HUES64 (cell line): Measurements from ENCODE around the gene METTL1.

Experiments used
- H3K27ac ChIP-seq: 2 replicates; pipeline ENCODE4 v1.7.0; 2013; ENCODE audit warnings: low read depth, low read length, inconsistent platforms
- H3K27me3 ChIP-seq: 2 replicates; pipeline ENCODE4 v1.6.1; 2013; ENCODE audit warnings: mild to moderate bottlenecking, low read length; ENCODE audit not compliant: insufficient read depth
- H3K36me3 ChIP-seq: 2 replicates; pipeline ENCODE4 v1.6.1; 2013; ENCODE audit warnings: mild to moderate bottlenecking, low read length; ENCODE audit not compliant: insufficient read depth
- H3K4me1 ChIP-seq: 2 replicates; pipeline ENCODE4 v1.6.1; 2013; ENCODE audit warnings: mild to moderate bottlenecking, low read length, moderate library complexity; ENCODE audit not compliant: insufficient read depth
- H3K4me3 ChIP-seq: 2 replicates; pipeline ENCODE4 v1.5.1; 2013; ENCODE audit warnings: mild to moderate bottlenecking, low read length, moderate library complexity
- H3K9ac ChIP-seq: 2 replicates; pipeline ENCODE4 v1.6.1; 2013; ENCODE audit warnings: mild to moderate bottlenecking, low read depth, low read length
- H3K9me3 ChIP-seq: 2 replicates; pipeline ENCODE4 v1.6.1; 2013; ENCODE audit warnings: low read depth, low read length; ENCODE audit not compliant: insufficient read depth
- WGBS: fragments of 150-250, 120-280 bp; methylation state at CpG from one replicate; pipeline ENCODE4 v1.1.7; 2013; ENCODE audit warnings: missing lambda C conversion rate; 5-methylcytosine and 5-hydroxymethylcytosine counted together

Gene METTL1

GRCh38 chr12:57733928-57734327, 38.0 kb downstream of the METTL1 start:
- no peak overlapping the region for H3K27ac ChIP-seq
- H3K27me3 ChIP-seq, result peaks cover 99% of the 10 kb centered on the region
- no peak overlapping the region for H3K9ac ChIP-seq
- peaks cover 9% of the 10 kb centered on the region for H3K4me1 ChIP-seq
- no peak overlapping the region for H3K4me3 ChIP-seq
- WGBS, result 79% methylated on average over 6 of the region's 6 CpGs
- H3K36me3 ChIP-seq, result no peaks in the 10 kb centered on the region
- H3K9me3 ChIP-seq, result no peaks in the 10 kb centered on the region

GRCh38 chr12:57732726-57733593, 38.9 kb downstream of the METTL1 start:
- 83% methylated on average over 11 of the region's 11 CpGs for WGBS
- peaks cover 9% of the 10 kb centered on the region for H3K4me1 ChIP-seq
- H3K27me3 ChIP-seq, result peaks cover 99% of the 10 kb centered on the region
- no peak overlapping the region for H3K9ac ChIP-seq
- H3K9me3 ChIP-seq, result no peaks in the 10 kb centered on the region
- H3K36me3 ChIP-seq, result no peaks in the 10 kb centered on the region
- no peak overlapping the region for H3K27ac ChIP-seq
- no peak overlapping the region for H3K4me3 ChIP-seq

GRCh38 chr12:57732270-57732669, 39.6 kb downstream of the METTL1 start:
- no peaks in the 10 kb centered on the region for H3K36me3 ChIP-seq
- 58% methylated on average over 4 of the region's 4 CpGs for WGBS
- no peak overlapping the region for H3K9ac ChIP-seq
- no peak overlapping the region for H3K27ac ChIP-seq
- H3K4me3 ChIP-seq, result no peak overlapping the region
- peaks cover 99% of the 10 kb centered on the region for H3K27me3 ChIP-seq
- H3K9me3 ChIP-seq, result no peaks in the 10 kb centered on the region
- H3K4me1 ChIP-seq, result peaks cover 9% of the 10 kb centered on the region

DNA sequence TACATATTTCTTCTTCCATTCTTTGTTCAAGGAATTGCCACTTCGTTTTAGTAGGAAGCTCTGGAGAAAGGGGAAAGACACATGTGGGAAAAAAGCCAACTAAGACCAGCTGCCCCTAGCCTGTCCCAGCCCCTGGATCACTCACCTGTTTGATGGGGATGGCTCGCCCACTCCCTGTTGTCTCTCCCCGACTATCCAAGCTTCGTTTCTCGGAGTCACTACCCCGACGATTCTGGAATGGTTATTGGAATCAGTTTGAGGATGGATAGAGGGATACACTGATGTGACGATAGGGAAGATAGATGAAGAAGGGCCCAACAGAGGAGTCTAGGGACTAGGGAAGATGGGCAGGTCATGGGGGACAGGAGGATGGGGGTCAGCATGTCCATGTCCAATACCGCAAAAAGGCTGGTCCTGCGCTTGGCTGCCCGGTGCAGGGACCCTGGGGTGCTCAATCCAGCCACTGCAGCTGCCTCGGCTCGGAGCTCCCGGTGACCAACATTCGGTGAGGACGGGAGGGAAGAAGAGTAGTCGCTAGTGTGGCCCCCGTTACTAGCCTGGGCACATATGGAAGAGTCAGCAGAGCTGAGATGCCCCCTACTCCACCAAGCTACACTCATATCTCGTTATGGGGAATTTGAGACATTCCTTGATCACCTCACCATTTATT, 40.4 kb downstream of the METTL1 start:
- Histone ChIP-seq H3K9ac (no peak overlapping the region), H3K9me3 (no peaks in the 10 kb centered on the region), H3K36me3 (no peaks in the 10 kb centered on the region), H3K27ac (no peak overlapping the region), H3K4me1 (peaks cover 2% of the 10 kb centered on the region), H3K4me3 (no peak overlapping the region), H3K27me3 (peaks cover 99% of the 10 kb centered on the region)
- 80% methylated on average over 18 of the region's 19 CpGs for WGBS

DNA sequence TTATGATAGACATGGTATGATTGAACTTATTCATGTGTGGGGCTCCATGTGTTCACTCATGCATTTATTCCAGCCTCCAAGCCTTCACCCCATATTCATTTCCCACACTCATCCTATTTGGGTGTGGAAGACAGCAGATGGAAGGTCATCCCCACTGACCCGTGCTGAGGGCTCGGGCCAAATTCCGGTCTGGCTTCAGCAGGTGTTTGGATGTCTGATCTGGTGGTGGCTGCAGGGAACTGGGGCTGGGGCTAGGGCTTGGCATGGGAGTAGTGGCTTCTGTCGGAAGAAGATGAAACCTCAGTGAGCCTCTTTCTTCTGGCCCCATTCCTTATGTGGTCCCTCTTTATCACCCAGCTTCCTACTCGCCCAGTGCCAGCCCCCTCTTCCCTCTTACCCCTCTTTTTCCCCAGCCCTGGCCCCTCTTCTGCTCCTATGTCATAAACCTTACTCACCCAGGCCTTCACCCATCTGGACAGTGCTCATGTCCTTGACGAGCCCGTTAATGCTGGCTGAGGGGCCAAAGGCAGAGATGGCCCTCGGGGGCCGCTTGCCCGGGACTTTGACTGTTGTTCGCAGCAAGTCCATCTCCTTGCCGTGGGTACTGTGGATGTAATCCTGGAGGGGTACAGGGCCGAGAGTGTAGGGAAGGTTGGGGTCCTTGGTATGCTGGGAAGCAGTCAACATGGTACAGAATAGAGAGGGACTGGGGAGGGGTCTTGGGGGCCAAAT, 41.4 kb downstream of the METTL1 start:
- 75% methylated on average over 13 of the region's 13 CpGs for WGBS

GRCh38 chr12:57729321-57729844, 42.5 kb downstream of the METTL1 start:
- Histone ChIP-seq H3K27me3 (peaks cover 97% of the 10 kb centered on the region), H3K36me3 (no peaks in the 10 kb centered on the region)
- WGBS, result 47% methylated on average over 4 of the region's 5 CpGs

More for the DNA sequence above, 41.4 kb downstream of the METTL1 start:
- Histone ChIP-seq H3K4me3 (no peak overlapping the region), H3K27ac (no peak overlapping the region), H3K9ac (no peak overlapping the region), H3K4me1 (no peaks in the 10 kb centered on the region), H3K9me3 (no peaks in the 10 kb centered on the region), H3K27me3 (peaks cover 98% of the 10 kb centered on the region), H3K36me3 (no peaks in the 10 kb centered on the region)

DNA sequence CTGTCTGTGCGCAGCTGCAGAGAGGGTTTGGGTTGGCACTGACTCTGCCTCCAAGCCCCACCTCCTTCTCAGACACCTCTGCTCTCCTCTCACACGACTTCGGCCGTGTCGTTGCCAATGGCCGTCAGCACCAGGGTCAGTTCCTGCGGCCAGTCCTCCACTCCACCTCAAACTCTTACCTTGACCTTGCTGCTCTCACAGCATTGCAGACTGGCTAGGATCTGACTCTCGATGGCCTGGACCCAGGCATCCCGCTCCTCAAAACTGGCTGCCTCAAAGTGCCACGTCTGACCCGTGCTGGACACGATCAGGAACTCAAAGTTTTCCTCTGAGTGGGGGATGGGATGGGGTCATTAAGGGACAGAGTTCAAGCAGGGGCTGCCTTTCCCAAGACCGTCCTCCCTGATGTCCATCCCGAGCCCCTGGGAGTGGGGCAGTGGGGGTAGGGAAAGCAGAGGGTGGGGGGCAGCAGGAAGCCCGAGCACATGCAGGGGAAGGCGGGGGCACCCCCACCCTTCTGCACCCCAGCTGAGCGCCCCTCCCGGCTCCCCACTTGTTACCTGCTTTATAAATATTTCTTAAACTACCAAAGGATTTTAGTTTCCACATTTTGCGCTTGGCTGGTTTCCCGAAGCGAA, 44.0 kb downstream of the METTL1 start:
- WGBS, result 36% methylated on average over 21 of the region's 21 CpGs
- Histone ChIP-seq H3K36me3 (no peaks in the 10 kb centered on the region), H3K27me3 (peaks cover 97% of the 10 kb centered on the region), H3K4me3 (peak overlapping the region; percentile 55), H3K4me1 (no peaks in the 10 kb centered on the region), H3K27ac (no peak overlapping the region), H3K9ac (no peak overlapping the region), H3K9me3 (no peaks in the 10 kb centered on the region)

More at GRCh38 chr12:57729321-57729844, 42.5 kb downstream of the METTL1 start:
- Histone ChIP-seq H3K9me3 (no peaks in the 10 kb centered on the region), H3K9ac (no peak overlapping the region), H3K4me3 (no peak overlapping the region), H3K4me1 (no peaks in the 10 kb centered on the region), H3K27ac (no peak overlapping the region)

DNA sequence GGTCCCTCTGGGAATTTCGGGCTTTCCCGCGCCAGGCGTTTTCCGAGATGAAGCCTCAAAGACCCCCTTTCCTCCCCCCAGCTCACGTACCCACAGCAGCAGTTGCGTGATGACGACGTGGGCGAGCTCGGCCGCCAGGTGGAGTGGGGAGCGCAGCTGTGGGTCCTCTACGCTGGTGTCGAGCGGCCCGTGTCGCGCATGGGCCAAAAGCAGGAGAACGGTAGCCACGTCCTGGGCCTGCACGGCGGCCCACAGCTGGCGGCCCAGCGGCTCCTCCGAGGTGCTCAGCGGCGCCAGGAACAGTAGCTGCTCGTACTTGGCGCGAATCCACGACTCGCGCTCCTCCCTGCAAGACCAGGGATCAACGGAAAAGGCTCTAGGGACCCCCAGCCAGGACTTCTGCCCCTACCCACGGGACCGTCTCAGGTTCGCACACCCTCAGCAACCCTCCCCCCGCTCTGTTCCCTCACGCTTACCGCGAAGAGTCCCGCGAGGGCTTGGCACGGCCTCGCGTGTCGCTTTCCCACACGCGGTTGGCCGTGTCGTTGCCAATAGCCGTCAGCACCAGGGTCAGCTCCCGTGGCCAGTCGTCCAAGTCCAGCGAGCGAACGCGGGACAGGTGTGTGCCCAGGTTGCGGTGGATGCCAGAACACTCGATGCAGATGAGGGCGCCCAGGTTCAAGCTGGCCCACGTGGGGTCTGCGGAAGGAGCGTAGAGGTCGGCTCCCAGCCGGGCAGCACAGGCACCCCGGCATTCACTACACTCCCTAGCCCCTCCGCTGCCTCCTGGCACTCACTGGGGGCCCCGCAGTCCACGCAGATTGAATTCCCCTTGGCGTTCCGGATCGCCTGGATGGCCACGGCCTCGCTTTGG, 44.8 kb downstream of the METTL1 start:
- Histone ChIP-seq H3K9me3 (no peaks in the 10 kb centered on the region), H3K36me3 (no peaks in the 10 kb centered on the region), H3K27ac (no peak overlapping the region), H3K27me3 (peaks cover 92% of the 10 kb centered on the region), H3K9ac (no peak overlapping the region), H3K4me1 (no peaks in the 10 kb centered on the region), H3K4me3 (peak overlapping the region; percentile 55)
- WGBS, result 12% methylated on average over 76 of the region's 76 CpGs

GRCh38 chr12:57726151-57726883, 45.6 kb downstream of the METTL1 start:
- WGBS, result 3% methylated on average over 79 of the region's 79 CpGs
- peaks cover 84% of the 10 kb centered on the region for H3K27me3 ChIP-seq
- no peak overlapping the region for H3K9ac ChIP-seq
- 0 out of 2 replicates have a peak, but pooled peaks cover 3% of the 10 kb centered on the region for H3K36me3 ChIP-seq
- H3K9me3 ChIP-seq, result no peaks in the 10 kb centered on the region
- no peak overlapping the region for H3K27ac ChIP-seq
- H3K4me3 ChIP-seq, result peak overlapping the region; percentile 55
- H3K4me1 ChIP-seq, result no peaks in the 10 kb centered on the region
